ENCODE results near the gene HSD11B2.

The HSD11B2 gene

DNA sequence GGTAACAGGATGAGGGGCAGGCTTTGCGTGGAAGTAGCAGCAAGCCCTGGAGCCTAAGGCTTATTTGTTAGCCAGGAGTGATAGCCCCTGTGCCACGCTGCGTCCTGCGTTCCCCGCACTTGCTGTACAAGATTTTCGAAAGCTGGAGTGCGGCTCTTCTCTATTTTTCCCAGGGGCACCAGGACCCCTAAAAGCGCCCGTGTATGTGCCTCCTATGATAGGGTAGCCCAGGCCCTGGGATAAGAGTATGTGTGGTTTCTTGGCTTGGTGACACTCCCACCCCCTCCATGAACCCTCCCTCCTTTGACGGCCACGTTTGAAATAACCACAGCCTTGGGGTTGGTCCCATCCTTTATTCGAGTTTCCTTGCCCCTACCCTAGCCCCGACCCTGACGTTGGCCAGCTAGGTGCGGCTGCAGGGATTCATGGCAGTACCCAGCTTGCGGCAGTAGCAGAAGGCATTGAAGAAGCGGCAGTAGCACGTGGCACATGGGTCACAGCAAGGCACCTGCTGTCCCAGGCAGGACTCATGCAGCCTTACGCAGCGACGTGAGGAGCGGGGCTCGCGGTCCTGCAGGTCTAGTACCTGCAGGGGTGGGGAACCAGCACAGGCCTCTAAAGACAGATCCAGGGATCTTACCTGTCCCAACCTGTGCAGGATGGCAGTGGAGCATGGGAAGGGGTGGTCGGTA is 51.5 kb downstream of the HSD11B2 start:
- TF ChIP-seq, protein P1, sequence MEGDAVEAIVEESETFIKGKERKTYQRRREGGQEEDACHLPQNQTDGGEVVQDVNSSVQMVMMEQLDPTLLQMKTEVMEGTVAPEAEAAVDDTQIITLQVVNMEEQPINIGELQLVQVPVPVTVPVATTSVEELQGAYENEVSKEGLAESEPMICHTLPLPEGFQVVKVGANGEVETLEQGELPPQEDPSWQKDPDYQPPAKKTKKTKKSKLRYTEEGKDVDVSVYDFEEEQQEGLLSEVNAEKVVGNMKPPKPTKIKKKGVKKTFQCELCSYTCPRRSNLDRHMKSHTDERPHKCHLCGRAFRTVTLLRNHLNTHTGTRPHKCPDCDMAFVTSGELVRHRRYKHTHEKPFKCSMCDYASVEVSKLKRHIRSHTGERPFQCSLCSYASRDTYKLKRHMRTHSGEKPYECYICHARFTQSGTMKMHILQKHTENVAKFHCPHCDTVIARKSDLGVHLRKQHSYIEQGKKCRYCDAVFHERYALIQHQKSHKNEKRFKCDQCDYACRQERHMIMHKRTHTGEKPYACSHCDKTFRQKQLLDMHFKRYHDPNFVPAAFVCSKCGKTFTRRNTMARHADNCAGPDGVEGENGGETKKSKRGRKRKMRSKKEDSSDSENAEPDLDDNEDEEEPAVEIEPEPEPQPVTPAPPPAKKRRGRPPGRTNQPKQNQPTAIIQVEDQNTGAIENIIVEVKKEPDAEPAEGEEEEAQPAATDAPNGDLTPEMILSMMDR (conservative IDR thresholded peaks at IDR 0.05; ENCODE audit: control insufficient read depth, insufficient read depth, low read depth, low read length) = no peak
- H3K4me3 ChIP-seq (ENCODE audit: control insufficient read depth, low read depth, low read length) = peak overlapping the region; percentile 94
- DNase-seq (ENCODE audit: low read depth) = no peak

DNA sequence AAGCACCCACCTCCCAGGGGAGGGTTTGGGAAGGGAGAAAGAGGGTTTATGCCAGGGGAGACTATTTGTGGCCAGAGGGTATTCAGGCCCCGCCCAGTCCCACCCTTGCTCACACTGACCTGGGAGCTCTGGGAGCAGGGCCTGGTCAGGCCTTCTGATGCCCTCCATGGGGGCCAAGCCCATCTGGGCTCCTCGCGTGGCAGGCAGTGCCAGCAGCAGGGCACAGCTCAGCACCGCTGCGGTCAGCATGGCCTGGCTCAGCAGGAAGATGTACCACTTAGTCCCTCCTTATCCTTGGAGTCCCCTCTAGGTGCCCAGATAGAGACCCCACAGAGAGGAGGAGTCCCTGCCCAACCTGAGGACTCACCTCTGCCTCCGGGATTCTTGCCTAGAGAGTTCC is 52.2 kb downstream of the HSD11B2 start, which contains the start of gene AGRP:
Gene AGRP, minus strand, starts transcription at position 398 of the 400 bp plus-strand sequence. Its CDS starts 149 bp downstream, at position 249.
- TF ChIP-seq, protein P1 (conservative IDR thresholded peaks at IDR 0.05; ENCODE audit: control insufficient read depth, insufficient read depth, low read depth, low read length) = no peak
- no peak for DNase-seq (ENCODE audit: low read depth)
- no peak within 1 kb of the TSS for H3K4me3 ChIP-seq (ENCODE audit: control insufficient read depth, low read depth, low read length)

DNA sequence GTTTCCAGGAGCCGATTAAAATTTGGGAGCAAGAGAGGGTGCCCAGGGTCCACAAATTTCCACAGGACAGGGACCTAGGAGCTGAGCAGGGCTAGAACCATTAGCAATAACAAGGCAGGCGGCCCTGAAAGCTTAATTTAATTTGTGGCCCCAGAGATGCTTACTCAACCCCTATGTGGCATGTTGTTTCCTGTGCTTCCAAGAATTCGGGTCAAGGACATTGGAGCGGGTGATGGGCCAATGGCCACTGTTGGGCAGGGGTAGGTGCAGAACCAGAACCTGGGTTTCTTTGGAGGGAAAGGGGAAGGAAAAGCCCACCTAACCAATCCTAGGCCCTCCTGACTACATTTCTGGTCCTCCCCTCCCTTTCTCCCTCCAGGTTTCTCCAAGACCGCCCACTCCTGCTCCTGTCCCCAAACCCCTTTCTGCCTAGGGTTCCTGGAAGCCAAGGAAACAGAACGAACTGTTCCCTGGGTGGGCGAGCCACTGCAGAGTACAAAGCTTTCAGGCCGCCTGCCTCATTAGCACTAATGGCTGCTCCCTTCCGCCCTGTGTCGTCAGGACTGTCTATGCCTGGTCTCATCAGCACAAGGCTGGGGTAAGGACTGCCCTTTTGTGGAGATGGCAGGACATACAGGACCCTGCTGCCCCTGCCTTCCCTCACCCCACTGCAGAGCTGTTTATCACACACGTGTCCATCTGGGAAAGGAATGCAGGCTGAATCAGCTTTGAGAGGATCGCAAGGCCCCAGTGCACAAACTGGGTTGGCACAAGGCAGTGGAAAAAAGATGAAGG is 53.0 kb downstream of the HSD11B2 start:
- TF ChIP-seq, protein P1 (conservative IDR thresholded peaks at IDR 0.05; ENCODE audit: control insufficient read depth, insufficient read depth, low read depth, low read length) = no peak
- DNase-seq (ENCODE audit: low read depth) = no peak
- no peak overlapping the region for H3K4me3 ChIP-seq (ENCODE audit: control insufficient read depth, low read depth, low read length)

DNA sequence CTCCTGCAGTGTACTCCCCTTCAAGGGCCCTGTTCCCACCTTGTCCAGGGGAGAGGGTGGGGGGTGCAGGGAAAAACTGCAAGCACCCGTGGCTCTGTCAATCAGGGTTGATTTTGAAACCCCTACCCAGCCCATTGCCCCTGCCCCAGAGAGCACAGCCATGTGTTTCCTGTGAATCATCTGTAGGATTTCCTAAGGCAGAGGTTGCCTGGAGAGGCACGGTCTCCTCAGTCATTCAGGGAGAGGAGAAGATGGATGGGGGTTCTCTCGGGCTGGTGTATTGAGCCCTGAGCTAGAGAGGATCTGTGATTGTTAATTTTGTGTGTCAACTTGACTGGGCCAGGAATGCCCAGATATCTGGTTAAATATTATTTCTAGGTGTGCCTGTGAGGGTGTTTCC is 55.9 kb downstream of the HSD11B2 start:
- peak; percentile 38 for DNase-seq (ENCODE audit: low read depth)
- H3K4me3 ChIP-seq (ENCODE audit: control insufficient read depth, low read depth, low read length) = no peak overlapping the region
- TF ChIP-seq, protein P1 (conservative IDR thresholded peaks at IDR 0.05; ENCODE audit: control insufficient read depth, insufficient read depth, low read depth, low read length) = no peak
